T-helper 2 cell (primary cell): ENCODE measurements around the gene PFKL.
"Not testable (repeated sequence)": the region's sequence is repeated elsewhere in the genome, so short reads cannot be mapped to it uniquely, and the experiment has no call there.

Experiments
- DNase-seq, 5 experiments: peaks; one replicate each; pipeline versions ENCODE4 v3.0.0 to v3.0.0-alpha.2; 2012 to 2022

The PFKL gene

DNA sequence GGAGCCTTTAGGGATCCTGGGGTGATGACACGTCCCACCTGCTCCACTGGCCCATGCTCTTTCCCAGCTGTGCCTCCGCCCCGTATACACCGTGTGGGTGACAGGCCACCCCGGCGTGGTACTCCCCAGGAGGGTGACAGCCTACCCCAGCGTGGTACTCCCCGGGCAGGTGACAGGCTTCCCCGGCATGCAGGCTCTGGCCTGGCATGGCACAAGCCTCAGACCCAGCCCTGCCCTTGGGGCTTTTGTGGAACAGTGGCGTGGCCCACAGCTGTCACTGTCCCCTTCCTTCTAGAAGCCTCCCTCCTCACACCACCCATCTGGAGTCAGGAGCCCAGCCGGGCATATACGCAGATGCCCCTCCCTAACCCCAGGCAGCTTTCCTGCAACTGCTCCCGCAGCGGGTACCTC, 4.7 kb upstream of the PFKL start:
- DNase-seq: no peak

GRCh38 chr21:44295646-44296045, 4.2 kb upstream of the PFKL start:
- no peak for DNase-seq

- DNase-seq: no peak
Observed at GRCh38 chr21:44296103-44296519, 3.7 kb upstream of the PFKL start.

DNA sequence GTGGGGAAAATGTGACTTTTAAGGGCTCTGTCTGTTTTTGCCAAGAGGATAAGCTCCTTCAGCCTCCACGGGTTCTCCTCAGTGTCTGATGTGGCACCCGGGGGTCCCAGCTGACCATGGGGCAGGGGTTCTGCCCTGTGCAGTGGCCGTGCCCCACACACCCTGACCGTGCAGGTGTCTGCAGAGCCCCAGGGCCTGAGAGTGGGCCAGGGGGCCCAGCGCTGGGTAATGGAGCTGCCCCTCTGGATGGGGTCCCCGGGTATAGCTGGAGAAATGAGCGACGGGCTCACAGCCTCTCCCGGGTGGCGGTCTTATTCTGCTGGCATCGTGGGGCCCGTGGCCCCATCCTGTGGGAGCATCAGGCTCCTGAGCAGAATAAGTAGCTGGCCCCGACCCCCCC, 2.9 kb upstream of the PFKL start:
- DNase-seq: no peak

GRCh38 chr21:44297525-44298290, 2.1 kb upstream of the PFKL start:
- peak; percentile 31 to 73 (median 58) for DNase-seq

DNA sequence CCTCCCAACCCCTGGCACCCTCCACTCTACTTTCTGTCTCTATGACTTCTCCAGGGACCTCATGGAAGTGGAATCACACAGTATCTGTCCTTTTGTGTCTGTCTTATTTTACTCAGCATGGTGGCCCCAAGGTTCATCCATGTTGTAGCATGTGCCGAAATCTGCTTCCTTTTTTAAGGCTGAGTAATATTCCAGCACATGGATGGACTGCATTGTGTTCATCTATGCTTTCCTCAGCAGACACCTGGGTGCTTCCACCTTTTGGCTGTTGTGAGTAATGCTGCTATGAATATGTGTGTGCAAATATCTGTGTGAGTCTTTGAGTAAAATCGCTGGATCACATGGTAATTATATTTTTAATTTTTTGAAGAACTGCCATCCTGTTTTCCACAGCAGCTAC, 1.6 kb upstream of the PFKL start:
- peak in 1 of 5 experiments; percentile 67 for DNase-seq

GRCh38 chr21:44299085-44299457, 782 bp upstream of the PFKL start:
- DNase-seq: peak in 1 of 5 experiments; percentile 72

DNA sequence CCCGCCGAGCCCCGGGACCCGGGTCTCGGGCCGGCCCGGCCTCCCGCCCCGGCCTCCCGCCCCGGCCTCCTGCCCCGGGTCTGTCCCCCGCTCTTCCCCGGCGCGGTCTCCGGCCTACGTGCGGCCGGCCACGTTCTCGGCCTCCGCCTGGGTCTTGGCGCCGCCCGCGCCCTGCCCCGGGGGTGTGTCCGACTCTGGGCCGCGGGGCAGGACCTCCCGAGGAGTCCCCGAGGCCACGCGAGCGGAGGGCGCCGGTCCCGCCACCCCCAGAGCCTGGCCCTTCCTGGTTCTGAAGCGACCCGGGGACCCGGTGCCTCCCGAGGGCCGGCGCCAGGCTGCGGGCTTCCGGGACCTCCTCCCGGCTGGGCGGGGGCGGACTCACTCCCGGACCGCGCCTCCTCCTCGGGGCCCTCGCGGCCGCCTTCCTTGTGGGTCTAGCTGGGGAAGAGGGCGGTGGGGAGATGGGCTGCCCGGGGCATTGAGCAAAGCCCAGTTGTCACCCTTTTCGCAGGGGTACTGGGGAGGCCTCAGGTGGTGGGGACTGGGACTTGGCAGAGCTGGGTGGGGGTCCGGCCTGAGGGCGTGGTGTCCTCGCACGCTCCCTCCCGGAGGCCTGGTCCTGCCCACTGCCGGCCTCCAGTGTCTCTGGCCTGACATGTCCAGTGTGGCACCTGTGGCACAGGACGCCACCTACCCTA, 558 bp downstream of the PFKL start:
- peak; percentile 36 to 61 (median 42) for DNase-seq

DNA sequence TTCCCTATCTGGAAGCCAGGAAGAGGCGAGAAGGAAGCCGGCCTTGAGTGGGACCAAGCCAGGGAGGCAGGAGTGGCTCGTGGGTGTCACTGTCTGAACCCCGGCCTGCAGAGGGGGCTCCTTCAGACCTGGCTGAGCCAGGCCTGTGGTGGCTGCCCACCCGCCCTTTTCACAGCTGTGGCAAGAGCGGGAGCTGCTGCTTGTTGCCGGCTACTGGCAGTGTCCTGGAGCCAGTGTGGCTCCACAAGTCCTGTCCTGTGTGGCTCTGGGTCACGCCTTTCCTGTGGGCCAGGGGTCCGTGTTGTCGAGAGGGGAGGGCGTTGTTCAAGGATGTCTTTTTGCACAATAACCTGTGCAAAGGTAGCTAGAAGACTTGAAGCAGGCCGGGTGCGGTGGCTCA, 1.3 kb downstream of the PFKL start:
- DNase-seq: no peak

DNA sequence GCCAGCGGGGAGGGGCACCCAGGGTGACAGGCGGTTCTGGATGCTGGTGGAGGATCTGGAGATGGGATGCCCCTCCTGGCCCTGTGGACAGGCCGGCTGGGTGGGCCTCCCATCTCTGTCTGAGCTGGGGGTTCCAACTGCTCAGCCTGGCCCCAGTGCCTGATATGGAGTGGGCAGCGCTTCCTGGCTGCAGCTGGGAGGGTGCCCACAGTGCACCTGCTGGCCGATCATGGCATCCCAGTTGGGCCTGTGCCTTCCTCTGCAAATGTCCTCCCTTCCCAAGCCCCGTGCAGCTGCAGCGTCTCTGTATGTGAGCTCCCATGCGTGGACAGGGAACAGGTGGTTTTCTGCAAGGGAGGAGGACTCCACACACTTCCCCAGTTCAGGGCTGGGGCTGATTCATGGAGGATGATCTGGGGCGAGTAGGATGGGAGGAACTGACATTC, 2.1 kb downstream of the PFKL start:
- no peak for DNase-seq

GRCh38 chr21:44302573-44303401, 2.9 kb downstream of the PFKL start:
- not testable (repeated sequence) for DNase-seq

GRCh38 chr21:44303490-44303981, 3.7 kb downstream of the PFKL start:
- DNase-seq: no peak

DNA sequence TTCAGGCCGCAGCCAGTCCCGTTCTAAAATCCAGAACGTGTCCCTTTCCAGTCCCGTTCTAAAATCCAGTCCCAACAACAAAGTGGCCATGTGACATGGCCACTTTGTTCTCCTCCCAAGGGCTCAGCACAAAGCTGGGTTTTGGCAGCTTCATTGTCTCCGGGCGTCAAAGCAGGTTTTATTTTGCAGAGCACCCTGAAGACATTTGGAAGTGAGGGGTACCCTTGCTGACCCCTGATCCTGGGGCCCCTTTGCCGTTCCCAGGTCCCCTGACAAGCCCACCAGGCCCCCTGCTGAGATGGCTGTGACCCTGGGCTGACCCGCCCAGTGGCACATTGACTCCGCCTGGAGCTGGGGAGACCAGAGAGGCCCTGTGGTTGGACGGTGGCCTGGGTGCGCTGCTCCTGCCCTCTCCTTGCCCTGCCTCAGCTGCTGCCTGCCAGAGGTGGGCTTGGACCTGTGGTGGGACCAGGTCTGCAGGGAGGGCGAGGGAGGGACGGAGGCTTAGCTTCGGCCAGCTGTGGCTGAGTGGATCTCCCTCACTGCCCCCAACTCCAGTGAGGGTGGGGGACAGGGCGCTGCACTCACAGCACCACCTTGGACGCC, 4.3 kb downstream of the PFKL start:
- DNase-seq: no peak

GRCh38 chr21:44304877-44305293, 5.0 kb downstream of the PFKL start:
- peak in 4 of 5 experiments; percentile 10 to 49 (median 24) for DNase-seq

DNA sequence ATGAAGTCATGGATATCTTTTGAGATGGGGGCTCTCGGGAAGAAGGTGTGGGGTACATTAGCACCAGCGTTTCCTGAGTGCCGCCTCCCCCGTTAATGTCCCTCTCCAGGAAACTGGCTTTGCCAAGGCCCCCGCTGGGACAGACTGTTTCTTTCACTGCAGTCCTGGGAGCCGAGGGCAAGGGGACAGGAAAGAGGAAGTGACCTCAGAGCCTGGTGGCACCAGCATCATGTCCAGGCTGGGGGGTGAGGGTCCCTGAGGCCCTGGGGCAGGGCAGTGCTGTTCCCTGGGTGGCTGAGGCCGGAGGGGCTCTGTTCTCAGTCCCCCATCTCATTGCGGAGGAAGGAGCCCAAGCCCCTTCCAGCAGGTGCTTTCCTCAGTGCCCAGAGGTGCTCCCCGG, 5.8 kb downstream of the PFKL start:
- DNase-seq: no peak

GRCh38 chr21:44306936-44307704, 7.3 kb downstream of the PFKL start:
- DNase-seq: no peak

DNA sequence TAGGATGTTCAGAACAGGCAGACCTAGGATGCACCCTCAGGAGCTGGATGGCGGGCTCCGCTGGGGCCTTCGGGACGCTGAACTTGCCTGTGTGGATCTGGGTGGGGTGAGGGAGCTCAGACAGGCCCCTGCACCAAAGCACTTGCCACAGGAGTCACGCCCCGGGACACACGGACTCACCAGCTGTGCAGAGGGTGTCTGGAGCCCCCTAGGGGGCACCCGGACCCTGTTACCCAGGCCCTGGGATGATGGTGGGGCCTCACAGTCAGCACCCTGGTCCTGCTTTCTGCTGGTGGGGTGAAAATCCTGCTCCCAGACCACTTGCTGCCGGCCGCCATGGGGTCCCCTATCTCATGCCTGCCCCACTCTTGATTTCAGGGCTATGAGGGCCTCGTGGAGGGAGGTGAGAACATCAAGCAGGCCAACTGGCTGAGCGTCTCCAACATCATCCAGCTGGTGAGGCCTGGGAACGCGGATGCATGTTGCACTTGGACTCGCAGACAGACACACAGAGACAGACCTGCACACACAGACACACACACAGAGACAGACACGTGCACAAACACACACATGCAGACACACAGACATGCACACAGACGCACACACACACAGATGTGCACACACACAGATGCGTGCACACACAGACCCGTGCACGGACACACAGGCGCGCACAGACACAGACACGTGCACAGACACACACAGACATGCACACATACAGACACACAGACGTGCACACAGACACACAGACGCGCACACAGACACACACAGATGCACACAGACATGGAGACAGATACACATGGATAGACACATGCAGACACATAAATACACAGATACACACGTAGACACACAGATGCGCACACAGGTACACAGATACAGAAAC, 11.0 kb downstream of the PFKL start:
- no peak for DNase-seq

- DNase-seq: no peak
Observed at GRCh38 chr21:44312089-44312488, 12.2 kb downstream of the PFKL start.

GRCh38 chr21:44312716-44313115, 12.9 kb downstream of the PFKL start:
- no peak for DNase-seq

DNA sequence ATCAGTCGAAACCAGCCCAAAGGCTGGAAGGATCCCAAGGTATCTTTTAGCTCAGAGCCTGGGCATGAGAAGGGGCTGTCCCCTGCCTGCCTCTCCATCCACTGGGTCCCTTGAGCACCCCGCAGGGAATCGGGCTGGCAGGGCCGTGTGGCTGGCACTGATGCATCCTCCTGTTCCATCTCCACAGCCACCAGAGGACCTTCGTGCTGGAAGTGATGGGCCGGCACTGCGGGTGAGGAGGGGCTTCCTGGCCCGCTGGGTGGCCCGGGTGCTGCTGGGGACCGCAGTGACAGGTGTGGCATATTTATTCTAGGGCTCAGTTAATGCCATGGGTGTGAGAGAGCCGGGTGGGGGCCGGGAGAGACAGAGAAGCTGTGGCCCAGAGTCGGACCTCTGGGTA, 13.6 kb downstream of the PFKL start:
- DNase-seq: no peak

GRCh38 chr21:44314128-44314527, 14.3 kb downstream of the PFKL start:
- no peak for DNase-seq
